ENCODE results near the gene ZNF605.

GRCh38 chr12:132998741-132999140, 42.6 kb upstream of the ZNF605 start:
- TF ChIP-seq POLR2A (IDR thresholded peaks at IDR 0.05) = no peak
- no peak for TF ChIP-seq CTCF (IDR thresholded peaks at IDR 0.05)

Data from thyroid gland (tissue), 4 donors.